HG03095 (cell line): ENCODE results near the gene SMURF1.
A peak's percentile ranks its signal among the peaks of the same experiment; 100 is the strongest.
"Not testable (repeated sequence)": the region's sequence is repeated elsewhere in the genome, so short reads cannot be mapped to it uniquely, and the experiment has no call there.

Experiments used
- ATAC-seq: cut with Tn5 transposase; IDR thresholded peaks from one replicate; pipeline ENCODE4 v1.9.1; 2021; ENCODE audit warnings: moderate library complexity; ENCODE audit not compliant: unreplicated experiment

Gene SMURF1

DNA sequence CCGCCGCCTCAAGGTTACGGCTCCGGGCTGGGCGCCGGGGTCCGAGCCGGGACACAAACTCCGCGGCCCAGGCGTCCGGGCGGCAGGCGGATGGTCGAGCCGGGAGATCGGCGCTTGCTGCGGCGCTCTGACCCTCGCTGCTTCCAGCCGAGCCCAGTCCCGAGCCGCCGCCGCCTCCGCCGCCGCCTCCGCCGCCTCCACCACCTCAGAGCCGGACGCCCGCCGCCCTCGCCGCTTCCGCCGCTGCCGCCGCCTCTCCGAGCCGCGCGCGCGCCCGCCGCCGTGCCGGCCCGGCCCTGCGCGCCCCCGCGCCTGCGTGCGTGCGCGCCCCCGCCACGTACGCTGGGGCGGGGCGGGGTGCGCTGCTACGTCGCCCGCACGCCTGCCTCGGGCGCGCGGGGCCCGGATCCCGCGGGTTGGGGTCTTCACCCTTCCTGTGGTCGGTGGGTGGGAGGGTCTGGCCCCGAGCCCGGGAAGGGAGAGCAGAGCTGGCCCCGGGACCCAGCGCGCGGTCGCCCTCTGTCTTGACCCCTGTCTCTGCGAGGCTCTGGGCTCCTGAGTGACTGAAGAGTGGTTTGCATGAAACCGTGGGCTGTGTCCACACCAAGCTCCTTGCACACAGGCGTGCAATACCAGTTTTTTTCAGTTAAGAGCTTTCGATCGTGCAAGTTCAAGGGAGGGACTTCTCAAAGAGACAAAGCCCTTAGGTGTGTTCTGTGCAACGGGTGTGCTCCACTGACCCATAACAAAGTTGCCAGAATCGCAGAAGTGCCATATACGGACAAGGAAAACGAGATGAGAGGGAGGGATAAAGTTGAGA lies at the start of gene SMURF1:
Gene SMURF1, minus strand, starts transcription at position 256 of the 820 bp plus-strand sequence. CDS start 328 bp downstream, outside the sequence.
- ATAC-seq = peak; percentile 65

DNA sequence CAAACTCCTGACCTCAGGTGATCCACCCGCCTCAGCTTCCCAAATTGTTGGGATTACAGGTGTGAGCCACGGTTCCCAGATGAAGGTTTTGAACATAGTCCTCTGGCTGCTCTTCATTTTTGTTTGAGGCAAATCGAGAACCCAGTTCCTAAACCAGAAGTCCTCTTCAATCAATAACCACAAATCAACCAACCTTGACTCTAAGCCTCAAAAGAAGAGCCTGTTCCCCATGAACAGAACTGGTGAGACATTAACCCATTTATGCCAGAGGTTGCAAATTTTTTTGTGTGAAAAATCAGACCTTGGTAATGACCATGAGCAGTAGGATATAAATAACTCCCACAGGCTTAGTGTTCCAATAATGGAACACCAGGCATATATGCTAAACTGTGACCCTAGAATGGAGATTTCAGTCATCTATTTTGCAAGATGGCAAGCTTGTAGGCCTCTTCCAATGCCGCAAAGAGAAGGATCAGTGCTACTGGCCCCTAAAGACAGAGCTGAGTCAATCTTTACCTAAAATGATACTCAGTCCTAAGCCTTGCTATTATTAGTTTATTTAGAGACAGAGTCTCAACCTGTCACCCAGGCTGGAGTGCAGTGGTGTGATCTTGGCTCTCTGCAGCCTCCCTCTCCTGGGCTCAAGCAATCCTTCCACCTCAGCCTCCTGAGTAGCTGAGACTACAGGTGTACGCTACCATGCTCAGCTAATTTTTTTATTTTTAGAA lies 48.1 kb upstream of the SMURF1 start:
- ATAC-seq = no peak

GRCh38 chr7:99190359-99191009 lies 46.6 kb upstream of the SMURF1 start:
- no peak for ATAC-seq

- no peak for ATAC-seq
These were observed 45.3 kb upstream of the SMURF1 start for GRCh38 chr7:99189222-99189621.

DNA sequence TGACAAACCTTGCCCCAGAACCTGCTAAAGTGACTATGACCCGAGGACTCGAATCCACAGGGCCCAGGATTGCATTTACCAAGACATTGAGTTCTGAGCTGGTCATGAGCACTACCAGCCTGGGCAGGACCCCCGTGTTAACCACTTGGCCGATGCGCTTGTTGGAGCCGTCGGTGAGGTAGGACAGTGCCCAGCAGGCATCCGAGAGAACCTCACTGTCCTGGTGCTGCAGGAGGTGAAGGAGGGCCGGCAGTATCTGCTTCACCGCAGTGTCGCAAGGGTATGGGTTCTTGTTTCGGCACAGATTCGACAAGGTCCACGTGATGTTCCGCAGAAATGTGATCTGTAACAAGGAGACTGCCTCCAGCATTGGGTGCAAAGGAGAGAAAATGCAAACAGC lies 44.3 kb upstream of the SMURF1 start:
- ATAC-seq = no peak

DNA sequence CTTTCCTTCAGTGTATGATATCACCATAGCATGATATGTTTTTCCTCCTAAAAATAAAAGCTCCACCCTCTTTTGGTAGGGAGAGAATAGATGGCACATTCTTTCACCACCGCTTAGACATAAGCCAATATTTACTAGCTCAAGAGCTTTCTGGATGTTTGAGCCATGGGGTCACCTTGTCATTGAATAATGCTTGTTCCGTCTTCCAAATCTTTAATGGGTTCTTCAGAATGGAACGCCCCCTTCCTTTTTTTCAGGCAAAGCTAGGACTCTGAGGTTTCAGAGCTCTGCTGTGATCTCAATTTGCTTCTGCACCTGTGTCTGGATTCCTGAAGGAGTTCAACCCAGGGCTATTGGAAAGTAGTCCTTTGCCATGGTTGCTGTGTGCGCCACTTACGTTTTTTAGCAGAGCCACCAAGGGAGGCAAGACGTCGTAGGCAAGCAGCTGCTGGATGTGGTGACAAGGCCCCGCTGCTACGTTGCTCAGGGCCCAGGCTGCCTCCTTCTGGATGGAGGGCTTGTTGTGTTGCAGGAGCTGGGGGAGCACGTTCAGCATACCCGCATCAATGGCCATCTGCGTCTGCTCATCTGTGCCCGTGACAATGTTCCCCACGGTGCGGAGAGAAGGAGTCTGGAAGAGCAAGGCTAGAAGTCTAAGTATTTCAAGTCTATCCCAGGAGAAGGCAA lies 40.8 kb upstream of the SMURF1 start:
- ATAC-seq = no peak

- no peak for ATAC-seq
These were observed 36.3 kb upstream of the SMURF1 start for GRCh38 chr7:99180067-99180650.

DNA sequence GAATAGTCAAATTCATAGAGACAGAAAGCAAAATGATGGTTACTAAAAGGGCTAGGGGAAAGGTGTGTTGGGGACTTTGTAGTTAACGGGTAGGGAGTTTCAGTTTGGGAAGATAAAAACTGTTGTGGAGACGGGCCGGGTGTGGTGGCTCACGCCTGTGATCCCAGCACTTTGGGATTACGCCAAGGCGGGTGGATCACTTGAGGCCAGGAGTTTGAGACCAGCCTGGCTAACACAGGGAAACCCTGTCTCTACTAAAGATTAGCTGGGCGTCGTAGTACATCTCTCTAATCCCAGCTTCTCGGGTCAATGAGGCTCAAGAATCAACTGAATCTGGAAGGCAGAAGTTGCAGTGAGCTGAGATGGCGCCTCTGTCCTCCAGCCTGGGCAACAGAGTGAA lies 33.3 kb upstream of the SMURF1 start:
- no peak for ATAC-seq

GRCh38 chr7:99173787-99174186 lies 29.9 kb upstream of the SMURF1 start:
- no peak for ATAC-seq

DNA sequence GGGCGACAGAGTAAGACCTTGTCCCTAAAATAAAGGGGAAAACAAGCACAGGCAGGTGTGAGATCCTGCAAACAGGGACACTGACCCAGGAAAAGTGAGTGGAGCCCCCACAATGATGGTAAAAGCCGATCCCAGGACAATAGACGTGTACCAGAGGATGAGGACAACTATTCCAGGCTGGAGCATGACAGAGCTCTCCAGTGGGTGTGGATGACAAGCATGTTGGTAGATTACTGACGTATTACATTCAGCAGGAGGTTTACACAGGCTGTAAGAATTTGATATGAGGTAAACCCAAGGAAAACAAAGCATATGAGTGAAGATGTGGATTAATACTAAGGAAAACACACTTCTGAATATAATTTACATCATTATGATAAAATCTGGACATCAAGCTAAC lies 27.8 kb upstream of the SMURF1 start:
- ATAC-seq = no peak

GRCh38 chr7:99170730-99171074 lies 26.8 kb upstream of the SMURF1 start:
- no peak for ATAC-seq

DNA sequence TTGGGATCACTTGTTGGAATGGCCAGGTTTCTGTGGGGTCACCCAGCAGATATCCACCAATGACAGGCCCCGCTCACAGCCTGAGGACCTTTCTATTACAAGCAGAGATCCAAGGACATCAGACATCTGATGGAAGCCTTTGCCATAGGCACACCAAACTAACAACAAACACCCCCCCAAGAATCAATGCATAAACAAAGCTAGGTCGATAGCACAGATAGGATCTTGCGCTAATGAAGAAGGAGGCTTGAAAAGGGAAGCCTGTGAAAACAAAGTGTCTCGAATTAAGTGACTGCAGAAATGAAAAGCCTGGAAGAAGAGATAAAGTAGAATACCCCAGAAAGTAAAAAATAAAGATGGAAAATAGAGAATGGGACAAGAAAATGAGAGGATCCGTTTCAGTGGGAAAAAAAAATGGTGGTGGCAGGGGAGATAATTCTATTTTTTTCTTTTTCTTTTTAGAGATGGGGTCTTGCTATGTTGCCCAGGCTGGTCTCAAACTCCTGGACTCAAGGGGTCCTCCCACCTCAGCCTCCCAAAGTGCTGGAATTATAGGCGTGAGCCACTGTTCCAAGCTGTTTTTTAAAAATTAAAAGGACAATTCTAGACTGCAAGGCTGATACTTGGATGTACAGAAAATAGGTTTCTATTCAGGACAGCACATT lies 26.3 kb upstream of the SMURF1 start:
- no peak for ATAC-seq

GRCh38 chr7:99167072-99167471 lies 23.2 kb upstream of the SMURF1 start:
- no peak for ATAC-seq

- no peak for ATAC-seq
These were observed 21.9 kb upstream of the SMURF1 start for GRCh38 chr7:99165816-99166215.

DNA sequence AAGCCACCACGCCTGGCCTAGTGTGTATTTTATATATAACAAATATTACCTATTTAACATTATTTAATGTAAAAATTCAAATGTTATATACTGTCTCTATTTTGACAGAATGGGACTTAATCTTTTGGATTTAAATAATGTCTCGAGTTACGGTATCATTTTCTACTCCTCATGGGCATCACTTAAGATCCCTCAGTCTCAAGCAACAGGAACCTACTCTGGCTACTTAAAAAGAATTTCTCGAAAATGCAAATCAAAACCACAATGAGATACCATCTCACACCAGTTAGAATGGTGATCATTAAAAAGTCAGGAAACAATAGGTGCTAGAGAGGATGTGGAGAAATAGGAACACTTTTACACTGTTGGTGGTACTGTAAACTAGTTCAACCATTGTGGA lies 19.8 kb upstream of the SMURF1 start:
- ATAC-seq = not testable (repeated sequence)

GRCh38 chr7:99156649-99157048 lies 12.7 kb upstream of the SMURF1 start:
- no peak for ATAC-seq

DNA sequence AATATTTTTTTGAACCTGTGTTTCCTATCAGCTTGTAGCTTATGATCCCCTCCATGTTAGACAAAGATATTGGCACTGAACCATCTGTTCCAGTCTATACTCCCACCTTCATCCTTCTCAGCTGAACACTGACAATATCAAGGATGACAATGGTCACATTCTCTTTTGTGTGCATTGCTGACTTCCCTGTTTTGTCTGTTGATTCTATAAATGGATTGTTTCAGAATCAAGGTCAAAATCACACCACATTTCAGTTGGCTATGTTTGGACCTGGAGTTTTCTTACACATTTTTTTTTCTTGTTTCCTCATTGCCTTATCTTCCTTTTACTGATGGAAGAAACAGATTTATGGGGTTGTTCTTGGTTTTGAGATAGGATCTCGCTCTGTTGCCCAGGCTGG lies 11.3 kb upstream of the SMURF1 start:
- ATAC-seq = no peak

DNA sequence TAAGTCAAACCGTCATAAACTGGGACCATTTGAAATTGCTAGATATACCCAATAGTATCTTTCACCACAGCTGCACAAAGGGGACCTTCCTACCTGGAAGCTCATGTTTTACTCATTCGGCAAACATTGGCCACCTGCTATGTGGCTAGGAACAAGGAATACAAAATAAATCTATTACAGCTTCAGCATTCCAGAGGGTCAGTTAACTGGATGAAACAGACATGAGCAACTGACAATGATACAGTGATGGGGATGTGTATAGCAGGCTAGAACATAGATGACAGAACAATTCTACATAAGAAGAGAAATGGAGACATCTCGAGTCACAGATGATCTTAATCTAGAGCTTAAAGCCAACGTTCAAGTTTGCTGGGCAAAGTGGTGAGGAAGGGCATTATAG lies 3.1 kb upstream of the SMURF1 start:
- ATAC-seq = no peak

DNA sequence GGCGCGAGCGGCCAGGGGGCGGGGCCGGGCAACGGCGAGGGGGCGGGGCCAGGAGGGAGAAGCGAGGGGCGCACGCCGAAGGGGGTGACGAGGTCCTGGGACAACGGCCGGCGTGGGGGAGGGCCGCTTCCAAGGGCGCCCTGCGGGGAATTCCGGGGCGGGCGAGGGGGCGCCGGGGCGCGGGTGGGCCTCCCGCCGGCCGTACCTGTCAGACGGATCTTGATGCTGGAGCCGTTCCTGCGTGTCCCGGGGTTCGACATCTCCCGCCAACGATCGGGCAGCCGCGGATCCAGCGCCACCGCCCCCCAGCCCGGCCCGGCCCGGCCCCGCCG lies 421 bp downstream of the SMURF1 start:
- peak; percentile 32 for ATAC-seq

GRCh38 chr7:99142727-99143520 lies 984 bp downstream of the SMURF1 start:
- ATAC-seq = no peak
